GM21390 (cell line): ENCODE data around the gene C5.
"Not testable (repeated sequence)": the region's sequence is repeated elsewhere in the genome, so short reads cannot be mapped to it uniquely, and the experiment has no call there.

Source experiments
- ATAC-seq: cut with Tn5 transposase; IDR thresholded peaks from one replicate; pipeline ENCODE4 v1.9.1; 2021; ENCODE audit not compliant: unreplicated experiment

Gene C5

DNA sequence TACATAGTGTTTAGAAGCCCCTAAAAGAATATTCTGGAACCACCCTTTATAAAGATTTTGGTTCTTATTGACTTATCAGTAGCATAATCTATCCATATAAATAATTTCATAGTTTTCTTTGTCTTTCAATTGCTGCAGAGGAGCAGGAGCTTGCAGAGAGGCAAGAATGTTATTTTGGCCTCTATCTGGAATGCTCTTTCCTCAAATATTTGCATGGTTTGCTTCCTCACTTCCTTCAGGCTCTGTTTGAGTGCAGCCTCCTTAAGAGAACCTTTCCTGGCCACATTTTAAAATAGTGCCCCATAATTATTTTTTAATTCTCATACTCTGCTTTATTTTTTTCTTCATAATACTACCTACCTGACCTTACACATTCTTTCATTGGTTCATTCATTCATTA is 1.5 kb downstream of the C5 start:
- no peak for ATAC-seq

DNA sequence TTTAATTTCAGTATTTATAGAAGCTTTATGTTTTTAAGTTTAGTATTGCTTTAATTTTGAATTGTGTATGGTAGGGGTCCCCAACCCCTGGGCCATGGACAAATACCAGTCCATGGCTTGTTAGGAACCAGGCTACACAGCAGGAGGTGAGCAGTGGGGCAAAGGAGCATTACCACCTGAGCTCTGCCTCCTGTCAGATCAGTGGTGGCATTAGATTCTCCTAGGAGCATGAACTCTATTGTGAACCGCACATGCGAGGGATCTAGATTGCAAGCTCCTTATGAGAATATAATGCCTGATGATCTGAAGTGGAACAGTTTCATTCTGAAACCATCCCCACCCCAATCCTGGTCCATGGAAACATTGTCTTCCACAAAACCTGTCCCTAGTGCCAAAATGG is 1.9 kb downstream of the C5 start:
- ATAC-seq: no peak

DNA sequence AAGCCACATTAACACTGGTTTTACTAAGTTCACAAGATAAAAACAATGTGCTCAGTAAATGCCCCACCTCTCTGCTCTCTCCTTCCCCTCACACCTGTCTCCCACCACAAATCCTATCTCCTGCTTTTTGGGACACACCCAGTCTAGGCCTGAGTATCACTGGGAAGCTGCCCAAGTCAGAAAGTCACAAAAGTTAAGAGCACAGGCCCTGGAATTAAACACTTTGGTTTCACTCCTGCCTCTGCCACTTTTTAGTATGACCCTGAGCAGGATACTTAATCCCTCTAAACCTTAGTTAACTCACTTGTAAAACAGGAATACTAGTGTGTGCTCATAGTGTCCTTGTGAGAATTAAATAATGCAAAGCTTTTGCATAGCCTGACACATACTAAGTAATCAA is 11.3 kb downstream of the C5 start:
- ATAC-seq: no peak

DNA sequence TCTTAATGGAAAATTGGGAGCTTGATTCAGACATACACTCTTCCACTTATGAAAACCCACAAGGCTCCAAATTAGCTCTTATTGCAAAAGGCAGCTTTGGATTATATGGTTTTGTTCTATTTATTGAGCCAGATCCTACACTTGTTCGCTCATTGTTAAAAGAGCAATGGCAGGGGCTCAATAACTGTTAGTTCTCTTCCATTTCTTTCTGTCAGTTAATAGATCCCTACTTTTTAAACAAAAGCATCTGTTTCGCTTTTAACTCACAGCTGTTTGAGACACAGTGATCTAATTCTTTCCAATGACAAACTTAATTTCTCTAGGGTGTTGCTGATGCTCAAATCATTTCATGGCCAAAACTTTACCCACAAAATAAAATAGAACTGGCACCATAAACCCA is 11.7 kb downstream of the C5 start:
- no peak for ATAC-seq

DNA sequence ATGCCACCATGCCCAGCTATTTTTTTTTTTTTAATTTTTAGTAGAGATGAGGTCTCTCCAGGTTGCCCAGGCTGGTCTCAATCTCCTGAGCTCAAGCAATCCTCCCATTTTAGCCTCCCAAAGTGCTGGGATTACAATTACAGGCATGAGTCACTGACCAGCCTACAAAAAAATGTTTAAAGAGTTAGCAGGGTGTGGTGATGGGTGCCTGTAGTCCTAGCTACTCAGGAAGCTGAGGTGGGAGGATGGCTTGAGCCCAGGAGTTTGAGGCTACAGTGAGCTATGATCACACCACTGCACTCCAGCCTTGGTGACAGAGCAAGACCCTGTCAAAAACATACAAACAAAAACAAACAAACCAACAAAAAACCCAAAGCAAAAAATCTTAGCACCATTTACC is 14.4 kb downstream of the C5 start:
- ATAC-seq: not testable (repeated sequence)

DNA sequence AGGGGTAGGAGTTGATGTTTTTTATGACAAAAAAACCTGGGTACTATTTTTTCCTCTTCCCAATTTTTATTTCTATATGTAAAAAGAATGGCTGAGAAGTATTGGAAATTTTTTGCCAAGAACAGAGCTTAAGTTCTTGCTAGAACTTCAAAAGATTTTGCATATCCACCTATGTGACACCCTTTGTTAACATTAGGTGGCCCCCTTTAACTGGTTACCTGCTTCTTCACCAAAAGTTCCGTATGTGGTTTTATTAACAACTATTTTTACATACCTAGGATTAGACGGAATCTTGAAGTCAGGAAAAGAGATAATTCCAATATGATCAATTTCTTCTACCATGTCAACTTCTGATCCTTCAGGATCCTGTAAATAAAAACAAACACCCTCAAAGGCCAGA is 15.5 kb downstream of the C5 start:
- no peak for ATAC-seq

DNA sequence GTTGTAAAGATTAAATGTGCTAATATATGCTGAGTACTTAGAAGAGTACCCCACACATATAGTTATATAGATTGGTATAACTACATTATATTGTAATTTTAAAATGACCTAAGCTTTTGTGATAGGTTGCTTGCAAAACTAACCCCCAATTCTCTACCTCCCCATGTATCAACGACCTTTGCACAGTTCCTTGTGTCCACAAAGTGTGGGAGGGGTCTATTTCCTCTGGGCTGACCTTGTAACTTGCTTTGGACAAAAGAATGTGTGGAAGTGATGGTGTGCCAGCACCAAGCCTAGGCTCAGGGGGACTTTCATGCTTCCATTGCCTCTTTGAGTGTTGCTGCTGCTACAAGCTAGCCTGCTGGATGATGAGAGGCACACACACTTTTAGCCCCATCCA is 20.6 kb downstream of the C5 start:
- no peak for ATAC-seq

DNA sequence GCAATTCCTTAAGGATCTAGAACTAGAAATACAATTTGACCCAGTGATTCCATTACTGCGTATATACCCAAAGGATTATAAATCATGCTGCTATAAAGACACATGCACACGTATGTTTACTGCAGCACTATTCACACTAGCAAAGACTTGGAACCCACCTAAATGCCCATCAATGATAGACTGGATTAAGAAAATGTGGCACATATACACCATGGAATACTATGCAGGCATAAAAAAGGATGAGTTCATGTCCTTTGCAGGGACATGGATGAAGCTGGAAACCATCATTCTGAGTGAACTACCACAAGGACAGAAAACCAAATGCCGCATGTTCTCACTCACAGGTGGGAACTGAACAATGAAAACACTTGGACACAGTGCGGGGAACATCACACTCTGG is 21.8 kb downstream of the C5 start:
- ATAC-seq: not testable (repeated sequence)

DNA sequence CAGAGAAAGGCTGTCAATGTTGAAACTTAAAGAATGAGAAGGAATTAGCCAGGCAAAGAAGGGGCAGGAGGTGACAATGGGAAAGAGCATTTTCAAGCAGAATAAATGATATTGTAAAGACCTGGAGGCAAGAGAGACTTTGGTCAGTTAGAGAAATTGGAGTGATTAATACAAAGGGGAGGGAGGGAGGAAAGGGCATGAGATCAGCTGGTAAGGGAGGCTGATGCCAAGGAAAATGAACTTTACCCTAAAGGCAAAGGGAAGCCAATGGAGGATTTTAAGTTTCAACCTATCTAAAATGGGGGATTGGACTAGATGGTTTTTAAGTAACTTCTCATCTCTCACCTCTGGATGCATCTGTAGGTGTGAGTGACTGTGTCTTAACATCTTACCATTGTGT is 23.3 kb downstream of the C5 start:
- ATAC-seq: no peak

DNA sequence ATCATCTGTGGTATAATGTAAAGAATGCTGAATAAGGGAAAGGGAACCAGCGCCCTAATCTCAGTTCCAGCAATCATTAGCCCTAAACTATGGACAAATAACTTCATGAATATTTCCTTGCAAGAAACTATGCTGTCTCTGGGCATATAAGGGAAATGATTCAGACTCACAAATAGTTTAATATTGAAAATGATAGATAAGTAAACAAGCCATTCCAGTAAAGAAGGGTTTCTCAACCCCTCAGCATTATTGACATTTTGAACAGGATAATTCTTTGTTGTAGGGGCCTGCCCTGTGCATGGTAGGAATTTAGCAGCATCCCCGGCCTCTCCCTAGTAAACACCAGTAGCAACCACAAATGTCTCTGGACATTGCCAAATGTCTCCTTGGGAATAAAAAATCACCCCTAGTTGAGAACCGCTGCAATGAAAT is 23.8 kb downstream of the C5 start:
- no peak for ATAC-seq

DNA sequence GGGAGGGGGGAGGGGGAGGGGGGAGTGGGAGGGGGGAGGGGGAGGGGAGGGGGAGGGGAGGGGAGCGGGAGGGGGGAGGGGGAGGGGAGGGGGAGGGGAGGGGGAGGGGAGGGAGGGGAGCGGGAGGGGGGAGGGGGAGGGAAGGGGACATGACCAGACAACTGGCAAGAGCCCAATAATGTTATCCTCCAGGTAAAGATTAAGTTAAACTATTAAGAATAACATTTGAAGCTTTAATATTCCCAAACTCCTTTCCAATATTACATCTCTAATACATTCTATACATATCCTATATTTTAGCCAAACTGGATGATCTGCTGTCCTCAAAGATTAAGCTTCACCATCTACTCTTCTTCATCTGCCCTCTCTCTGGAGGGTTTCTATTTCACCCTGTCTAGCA is 25.8 kb downstream of the C5 start:
- no peak for ATAC-seq

DNA sequence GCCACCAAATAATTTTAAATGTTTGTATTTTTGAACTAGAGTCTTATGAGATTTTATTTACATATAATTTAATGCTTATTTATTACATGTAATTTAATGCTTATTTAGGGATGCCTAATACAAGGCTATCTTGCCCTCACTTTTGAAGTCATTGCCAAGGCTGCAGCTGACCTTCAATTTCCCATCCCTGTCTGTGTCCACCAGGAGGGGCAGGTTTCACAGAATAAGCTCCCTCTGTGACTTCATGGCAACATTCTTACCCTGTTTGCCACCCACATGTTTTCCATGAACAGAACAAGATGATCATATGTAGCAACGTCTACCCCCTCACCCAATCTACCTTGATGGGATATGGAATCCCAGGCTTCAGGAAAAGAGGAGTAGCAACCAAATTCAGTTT is 27.0 kb downstream of the C5 start:
- no peak for ATAC-seq

DNA sequence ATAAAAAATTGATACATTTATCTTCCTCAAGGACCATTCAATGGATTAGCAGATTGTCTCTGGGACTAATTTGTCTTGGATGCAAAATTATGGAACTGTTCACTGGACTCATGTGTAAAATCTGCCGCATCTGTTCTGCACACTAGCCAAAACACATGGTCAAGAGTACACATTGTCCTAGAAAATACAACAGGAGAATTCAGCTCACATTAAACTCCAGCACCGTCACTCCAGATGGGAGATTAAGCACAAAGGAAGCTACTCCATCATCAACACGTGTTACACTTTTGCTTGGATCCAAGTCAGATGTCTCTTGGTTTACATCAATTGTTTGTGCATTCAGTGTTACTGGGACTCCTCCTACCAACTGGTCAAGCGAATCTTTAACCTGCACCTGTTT is 28.8 kb downstream of the C5 start:
- ATAC-seq: no peak

DNA sequence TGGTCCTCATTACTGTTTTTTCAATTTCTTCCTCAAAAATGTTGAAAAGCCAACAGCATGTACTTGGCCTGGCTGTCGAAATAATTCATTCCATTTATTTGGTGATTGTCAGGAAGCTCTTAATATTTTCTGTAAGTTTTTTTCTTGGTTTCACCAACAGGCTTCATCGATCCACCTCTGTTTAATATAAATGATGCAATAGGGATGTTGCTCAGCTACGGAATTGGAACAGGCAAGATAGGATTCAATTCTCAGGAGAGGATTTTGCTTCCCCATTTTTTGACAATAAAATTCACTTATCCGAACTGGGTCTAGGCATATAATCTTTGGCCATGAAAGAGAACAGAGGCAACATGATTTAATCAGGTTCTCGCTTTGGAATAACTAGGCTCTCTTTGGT is 30.8 kb downstream of the C5 start:
- no peak for ATAC-seq

DNA sequence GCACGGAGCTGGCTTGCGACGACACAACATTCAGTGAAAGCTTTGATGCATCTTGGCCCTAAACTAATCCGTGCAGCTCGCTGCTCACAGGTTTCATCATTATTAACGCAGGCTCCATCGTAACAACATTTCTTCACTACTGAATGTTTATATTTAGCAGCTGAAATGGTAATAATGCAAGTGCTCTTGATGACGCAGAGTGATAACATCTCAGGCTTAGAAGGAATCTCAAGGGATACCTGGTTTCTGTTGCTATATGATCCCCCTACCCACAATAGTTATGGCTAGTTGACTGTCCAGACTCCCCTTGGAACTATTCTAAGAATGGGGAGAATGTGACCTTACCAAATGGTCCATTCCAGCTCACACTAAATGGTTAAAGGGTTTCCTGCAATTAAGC is 36.2 kb downstream of the C5 start:
- ATAC-seq: no peak

DNA sequence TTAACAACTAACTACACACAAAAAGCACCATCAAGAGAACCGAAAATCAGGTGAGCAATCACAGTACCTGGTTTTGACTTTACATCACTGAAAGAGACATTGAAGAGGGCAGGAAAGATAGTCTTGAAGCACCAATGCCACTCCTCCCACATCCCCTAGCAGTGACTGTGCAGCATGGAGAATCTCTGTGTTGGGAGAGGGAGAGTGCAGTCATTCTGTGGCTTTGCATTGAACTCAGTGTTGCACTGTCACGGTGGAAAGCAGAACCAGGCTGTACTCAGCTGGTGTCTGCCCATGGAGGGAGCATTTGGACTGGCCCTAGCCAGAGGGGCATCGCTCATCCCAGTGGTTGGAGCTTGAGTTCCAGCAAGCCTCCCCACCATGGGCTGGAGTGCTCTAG is 40.4 kb downstream of the C5 start:
- ATAC-seq: no peak

DNA sequence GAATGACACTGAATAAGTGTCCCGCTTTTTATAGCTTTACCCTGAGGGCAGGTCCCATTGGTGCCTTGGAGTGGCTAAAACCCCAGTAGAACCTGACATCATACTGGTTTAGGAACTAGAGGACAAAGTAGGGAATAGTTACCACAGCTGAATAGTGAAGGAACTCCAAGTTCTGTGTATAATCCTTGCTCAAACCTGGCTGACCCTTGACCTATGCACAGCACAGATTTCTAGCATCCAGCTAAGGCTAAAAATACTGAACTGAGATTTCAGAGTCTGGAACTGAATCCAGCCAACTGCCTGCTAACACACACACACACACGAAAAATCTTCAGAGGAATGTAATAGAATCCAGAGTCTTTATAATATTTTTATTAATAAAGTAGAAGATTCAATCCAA is 50.8 kb downstream of the C5 start:
- ATAC-seq: no peak

DNA sequence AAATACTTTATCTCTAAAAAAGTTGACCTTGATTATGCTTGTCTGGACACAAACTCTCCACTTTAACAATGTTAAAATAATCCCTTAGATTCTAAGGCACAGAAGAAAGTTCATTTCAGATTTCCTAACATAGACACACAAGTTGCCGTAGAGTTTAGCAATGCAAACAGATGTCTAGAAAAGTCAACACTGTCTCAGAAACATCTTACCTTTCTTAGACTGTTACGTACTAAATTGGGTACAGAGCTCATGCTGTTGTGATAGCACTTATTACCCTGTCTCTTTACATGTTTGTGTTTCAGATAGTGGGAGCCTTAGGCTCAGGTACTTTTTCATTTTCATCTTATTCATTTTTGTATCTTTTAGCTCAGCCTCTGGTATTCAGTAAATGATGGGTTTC is 52.0 kb downstream of the C5 start:
- no peak for ATAC-seq

DNA sequence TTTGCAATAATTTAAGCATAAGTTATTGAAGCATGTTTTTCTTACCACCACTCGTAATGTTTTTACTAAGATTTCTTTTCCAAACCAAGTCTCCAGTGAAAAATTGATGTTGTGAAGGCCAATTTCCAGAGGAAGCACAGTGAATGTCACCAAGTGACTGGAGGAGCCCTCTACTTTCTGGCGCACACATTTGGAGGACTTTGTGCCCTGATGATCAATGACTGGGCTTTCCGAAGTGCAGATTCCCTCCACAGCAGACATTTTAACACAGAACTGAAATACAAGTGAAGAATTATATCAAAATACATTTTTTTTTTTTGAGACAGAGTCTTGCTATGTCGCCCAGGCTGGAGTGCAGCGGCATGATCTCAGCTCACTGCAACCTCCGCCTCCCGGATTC is 52.6 kb downstream of the C5 start:
- no peak for ATAC-seq

DNA sequence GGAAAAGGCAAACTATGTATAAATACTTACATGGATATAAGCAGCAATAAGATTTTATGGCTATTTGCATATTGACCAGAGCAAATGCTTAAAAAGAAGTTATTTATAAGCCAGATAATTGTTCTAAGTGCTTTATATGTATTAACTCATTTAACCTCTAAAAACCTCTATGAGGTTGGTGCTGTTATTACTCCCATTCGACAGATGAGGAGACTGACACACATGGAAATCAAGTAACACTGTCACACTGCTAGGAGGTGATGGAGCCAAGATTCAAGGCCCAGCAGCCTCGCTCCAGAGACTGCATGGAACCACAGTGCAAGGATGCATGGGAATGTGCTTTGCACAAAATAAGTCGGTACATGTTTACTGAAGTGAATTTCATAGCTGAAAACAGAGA is 53.7 kb downstream of the C5 start:
- no peak for ATAC-seq

DNA sequence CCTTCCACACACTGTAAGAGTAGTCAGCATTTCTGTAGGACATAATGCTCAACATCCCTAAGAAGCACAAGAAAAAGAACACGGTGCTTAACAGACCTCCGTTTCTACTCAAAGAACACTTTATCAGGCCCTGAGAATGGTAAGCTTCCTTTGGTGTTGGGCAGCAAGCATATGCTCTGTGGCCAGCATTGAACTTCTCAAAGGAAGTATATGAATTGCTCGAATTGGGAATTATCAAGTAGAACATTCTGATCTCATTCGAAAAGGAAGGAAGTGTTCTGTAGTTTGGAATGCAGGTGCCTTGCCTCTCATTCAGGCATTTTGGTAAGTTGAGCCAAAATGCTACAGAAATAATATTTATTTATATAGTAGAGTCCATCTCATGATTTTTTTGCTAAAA is 61.0 kb downstream of the C5 start:
- ATAC-seq: no peak

DNA sequence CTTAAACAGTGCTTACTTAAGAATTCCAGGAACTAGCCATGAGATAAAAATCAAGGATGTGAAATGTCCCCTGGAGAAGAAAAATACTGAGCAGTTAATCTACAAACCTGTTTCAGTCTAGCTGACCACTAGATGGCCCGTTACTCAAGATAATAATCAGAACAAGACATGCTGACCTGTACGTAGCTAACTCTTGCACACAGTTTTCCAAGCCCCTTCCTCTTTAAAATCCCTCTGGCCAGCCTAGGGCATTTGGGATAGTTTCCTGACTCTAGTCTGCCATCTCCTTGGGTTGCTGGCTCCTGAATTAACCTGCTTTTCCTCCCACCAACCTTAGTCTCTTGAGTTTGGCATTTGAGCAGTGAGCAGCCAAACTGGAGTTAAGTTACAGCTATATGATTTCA is 64.3 kb downstream of the C5 start:
- ATAC-seq: no peak

DNA sequence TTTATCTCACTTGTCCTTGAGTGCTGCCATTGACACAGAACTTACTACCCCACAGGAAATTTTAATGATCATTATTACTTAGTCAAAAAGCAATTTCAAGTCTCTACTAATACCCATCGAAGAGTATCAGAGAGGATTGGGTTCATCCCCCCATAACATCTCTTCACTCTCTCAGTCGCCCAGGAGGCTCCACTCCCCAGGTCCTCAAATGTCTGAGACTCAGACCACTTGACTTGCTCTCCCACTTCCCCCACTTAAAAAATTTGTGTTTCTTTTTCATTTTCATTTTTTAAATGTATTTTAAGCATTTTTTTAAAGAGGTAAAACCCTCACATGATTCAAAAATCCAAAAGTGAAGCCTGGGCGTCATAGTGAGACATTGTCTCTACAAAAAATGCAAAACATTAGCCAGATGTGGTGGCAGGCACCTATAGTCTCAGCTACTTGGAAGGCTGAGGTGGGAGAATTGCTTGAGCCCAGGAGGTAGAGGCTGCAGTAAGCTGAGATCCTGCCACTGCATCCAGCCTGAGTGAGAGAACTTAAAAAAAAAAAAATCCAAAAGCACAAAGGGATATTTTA is 66.7 kb downstream of the C5 start:
- peak; percentile 77 for ATAC-seq

DNA sequence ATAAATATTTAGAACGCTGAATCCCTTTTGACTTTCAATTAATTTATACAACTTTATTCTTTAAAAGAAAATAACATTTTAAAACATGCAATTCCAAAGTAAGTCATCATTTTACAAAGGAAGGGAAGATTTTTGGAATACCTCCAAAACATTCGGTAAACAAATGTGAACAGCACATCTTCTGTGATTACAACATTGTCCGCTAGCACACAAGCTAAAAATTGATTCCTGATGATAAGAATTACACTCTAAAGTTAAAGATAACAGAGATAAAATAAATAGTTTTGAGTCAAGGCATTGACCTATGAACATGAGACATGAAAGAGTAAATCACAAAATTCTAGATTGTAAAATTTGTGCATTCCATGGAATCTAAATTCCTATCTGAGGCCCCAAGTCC is 67.2 kb downstream of the C5 start:
- ATAC-seq: no peak
